Mesendoderm (in vitro differentiated cells): ENCODE data around the gene WDR82.
A peak's percentile ranks its signal among the peaks of the same experiment; 100 is the strongest.
"Not testable (repeated sequence)": the region's sequence is repeated elsewhere in the genome, so short reads cannot be mapped to it uniquely, and the experiment has no call there.

ENCODE experiments used
- DNase-seq: peaks from one replicate; pipeline ENCODE4 v3.0.0; 2013
- H2AK5ac ChIP-seq: 2 replicates; pipeline ENCODE4 v1.6.1; 2013; ENCODE audit warnings: low read length, inconsistent platforms
- H2BK120ac ChIP-seq: 2 replicates; pipeline ENCODE4 v1.6.1; 2013; ENCODE audit warnings: low read depth, mild to moderate bottlenecking, low read length, moderate library complexity, mixed read lengths
- H2BK15ac ChIP-seq: replicated peaks from 2 replicates; pipeline ENCODE4 v1.6.1; 2013; ENCODE audit warnings: low read depth, mild to moderate bottlenecking, moderate library complexity
- H2BK5ac ChIP-seq: 2 replicates; pipeline ENCODE4 v1.6.1; 2013; ENCODE audit warnings: low read length, inconsistent platforms
- H3K18ac ChIP-seq: 2 replicates; pipeline ENCODE4 v1.6.1; 2013; ENCODE audit warnings: mild to moderate bottlenecking, low read length, mixed read lengths
- H3K23ac ChIP-seq: one replicate; pipeline ENCODE4 v1.6.1; 2013; ENCODE audit warnings: low read length
- H3K27ac ChIP-seq: 2 replicates; pipeline ENCODE4 v1.5.1; 2013; ENCODE audit warnings: low read depth, mild to moderate bottlenecking, inconsistent platforms, low read length, moderate library complexity
- H3K27me3 ChIP-seq: 2 replicates; pipeline ENCODE4 v1.6.1; 2013; ENCODE audit warnings: low read length, control low read depth, mild to moderate bottlenecking, inconsistent platforms; ENCODE audit not compliant: insufficient read depth, poor library complexity
- H3K36me3 ChIP-seq: 2 replicates; pipeline ENCODE4 v1.6.1; 2013; ENCODE audit warnings: low read length, inconsistent platforms; ENCODE audit not compliant: control insufficient read depth, insufficient read depth
- H3K4ac ChIP-seq: one replicate; pipeline ENCODE4 v1.6.1; 2013; ENCODE audit warnings: low read depth, mild to moderate bottlenecking, low read length, moderate library complexity
- H3K4me1 ChIP-seq: 2 replicates; pipeline ENCODE4 v1.6.1; 2013; ENCODE audit warnings: low read depth, low read length, inconsistent platforms; ENCODE audit not compliant: control insufficient read depth
- H3K4me2 ChIP-seq: 2 replicates; pipeline ENCODE4 v1.6.1; 2013; ENCODE audit warnings: low read length
- H3K4me3 ChIP-seq: 2 replicates; pipeline ENCODE4 v1.5.1; 2013; ENCODE audit warnings: mild to moderate bottlenecking, low read length
- H3K56ac ChIP-seq: one replicate; pipeline ENCODE4 v1.6.1; 2013; ENCODE audit warnings: low read length
- H3K79me1 ChIP-seq: 2 replicates; pipeline ENCODE4 v1.6.1; 2013; ENCODE audit warnings: low read length, inconsistent platforms
- H3K79me2 ChIP-seq: 2 replicates; pipeline ENCODE4 v1.6.1; 2013; ENCODE audit warnings: mild to moderate bottlenecking, low read length; ENCODE audit not compliant: control insufficient read depth, insufficient read depth
- H3K9ac ChIP-seq: 2 replicates; pipeline ENCODE4 v1.6.1; 2013; ENCODE audit warnings: low read length, inconsistent platforms
- H4K5ac ChIP-seq: one replicate; pipeline ENCODE4 v1.6.1; 2013; ENCODE audit warnings: low read length
- H4K8ac ChIP-seq: one replicate; pipeline ENCODE4 v1.6.1; 2013; ENCODE audit warnings: low read depth, mild to moderate bottlenecking, control low read depth, low read length, moderate library complexity
- WGBS: extraction: QIAGEN DNeasy Blood & Tissue Kit; methylation state at CpG from one replicate; pipeline ENCODE4 v1.1.7; 2013; ENCODE audit warnings: low lambda C conversion rate, missing lambda C conversion rate; ENCODE audit not compliant: insufficient coverage; ENCODE audit errors: extremely low coverage; 5-methylcytosine and 5-hydroxymethylcytosine counted together

Gene WDR82

DNA sequence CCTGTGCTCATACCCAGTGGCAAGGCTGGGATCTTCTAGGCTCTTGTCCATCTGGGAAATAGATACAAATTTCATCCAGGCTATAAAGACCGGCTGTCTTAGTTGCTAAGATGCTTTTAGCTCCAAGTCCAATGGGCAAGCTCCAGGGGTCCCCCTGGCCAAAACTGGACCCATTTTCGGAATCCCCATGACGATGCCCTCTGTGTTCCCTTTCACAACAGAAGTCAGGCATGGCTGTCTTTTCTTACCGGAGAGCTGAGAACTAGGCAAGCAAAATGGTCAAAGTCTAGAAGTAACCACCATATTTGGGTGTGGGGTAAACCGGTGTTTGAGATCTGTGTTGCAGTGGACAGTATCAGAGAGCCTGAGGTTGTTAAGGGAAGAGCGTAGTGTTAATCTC is 10.2 kb upstream of the WDR82 start:
- DNase-seq = no peak
- WGBS = no CpG with 5 or more reads among the region's 6 CpGs

GRCh38 chr3:52286777-52287110 is 8.3 kb upstream of the WDR82 start:
- peaks cover 4% of the 10 kb centered on the region for H3K4me1 ChIP-seq
- H4K5ac ChIP-seq = no peak overlapping the region
- peak overlapping the region; percentile 35 for H3K23ac ChIP-seq
- no peak overlapping the region for H3K4ac ChIP-seq
- peak overlapping the region; percentile 83 for H3K9ac ChIP-seq
- peak overlapping the region; percentile 88 for H3K4me2 ChIP-seq
- H2BK120ac ChIP-seq = no peak overlapping the region
- DNase-seq = no peak
- H3K36me3 ChIP-seq = no peaks in the 10 kb centered on the region
- no peak overlapping the region for H3K27ac ChIP-seq
- no peaks in the 10 kb centered on the region for H3K27me3 ChIP-seq
- no peaks in the 10 kb centered on the region for H3K79me2 ChIP-seq
- H2BK15ac ChIP-seq = no peak overlapping the region
- no peak overlapping the region for H4K8ac ChIP-seq
- WGBS = no CpG with 5 or more reads among the region's 8 CpGs
- H3K56ac ChIP-seq = peak overlapping the region; percentile 94
- peak overlapping the region; percentile 65 for H3K4me3 ChIP-seq
- peaks cover 2% of the 10 kb centered on the region for H3K79me1 ChIP-seq
- H2AK5ac ChIP-seq = peak overlapping the region; percentile 84
- H3K18ac ChIP-seq = no peak overlapping the region
- H2BK5ac ChIP-seq = no peak overlapping the region

More for the DNA sequence above, 10.2 kb upstream of the WDR82 start:
- Histone ChIP-seq H3K23ac (no peak overlapping the region), H3K27me3 (no peaks in the 10 kb centered on the region), H3K4me1 (peaks cover 4% of the 10 kb centered on the region), H3K79me1 (peaks cover 2% of the 10 kb centered on the region), H3K9ac (no peak overlapping the region), H3K4me2 (no peak overlapping the region), H2AK5ac (peak overlapping the region; percentile 6), H3K27ac (no peak overlapping the region), H3K4ac (no peak overlapping the region), H2BK120ac (no peak overlapping the region), H4K8ac (no peak overlapping the region), H3K56ac (peak overlapping the region; percentile 18), H2BK5ac (no peak overlapping the region), H2BK15ac (no peak overlapping the region), H3K79me2 (no peaks in the 10 kb centered on the region), H4K5ac (no peak overlapping the region), H3K18ac (no peak overlapping the region), H3K36me3 (no peaks in the 10 kb centered on the region), H3K4me3 (no peak overlapping the region)

- H2BK120ac ChIP-seq, H2AK5ac ChIP-seq, H3K23ac ChIP-seq, H3K4me2 ChIP-seq, H2BK5ac ChIP-seq, H3K18ac ChIP-seq, H4K5ac ChIP-seq, H3K56ac ChIP-seq, H3K4ac ChIP-seq, H2BK15ac ChIP-seq, H4K8ac ChIP-seq, H3K9ac ChIP-seq, H3K36me3 ChIP-seq, H3K79me1 ChIP-seq, H3K4me3 ChIP-seq, H3K27ac ChIP-seq, H3K79me2 ChIP-seq, H3K27me3 ChIP-seq, DNase-seq, H3K4me1 ChIP-seq: not testable (repeated sequence)
- WGBS = no CpG with 5 or more reads among the region's 4 CpGs
Observed at GRCh38 chr3:52284051-52284450, 5.6 kb upstream of the WDR82 start.

- DNase-seq = no peak
- Histone ChIP-seq H2BK15ac (no peak overlapping the region), H3K18ac (no peak overlapping the region), H3K4me1 (peaks cover 4% of the 10 kb centered on the region), H3K23ac (no peak overlapping the region), H4K5ac (no peak overlapping the region), H2AK5ac (no peak overlapping the region), H3K36me3 (no peaks in the 10 kb centered on the region), H3K79me2 (no peaks in the 10 kb centered on the region), H3K56ac (no peak overlapping the region), H3K4ac (no peak overlapping the region), H3K9ac (no peak overlapping the region), H2BK120ac (no peak overlapping the region), H3K27me3 (no peaks in the 10 kb centered on the region), H3K27ac (no peak overlapping the region), H3K4me3 (no peak overlapping the region), H4K8ac (no peak overlapping the region), H2BK5ac (no peak overlapping the region), H3K4me2 (no peak overlapping the region), H3K79me1 (peaks cover 2% of the 10 kb centered on the region)
- WGBS = no CpG with 5 or more reads among the region's 1 CpG
Observed at GRCh38 chr3:52283306-52283705, 4.9 kb upstream of the WDR82 start.

DNA sequence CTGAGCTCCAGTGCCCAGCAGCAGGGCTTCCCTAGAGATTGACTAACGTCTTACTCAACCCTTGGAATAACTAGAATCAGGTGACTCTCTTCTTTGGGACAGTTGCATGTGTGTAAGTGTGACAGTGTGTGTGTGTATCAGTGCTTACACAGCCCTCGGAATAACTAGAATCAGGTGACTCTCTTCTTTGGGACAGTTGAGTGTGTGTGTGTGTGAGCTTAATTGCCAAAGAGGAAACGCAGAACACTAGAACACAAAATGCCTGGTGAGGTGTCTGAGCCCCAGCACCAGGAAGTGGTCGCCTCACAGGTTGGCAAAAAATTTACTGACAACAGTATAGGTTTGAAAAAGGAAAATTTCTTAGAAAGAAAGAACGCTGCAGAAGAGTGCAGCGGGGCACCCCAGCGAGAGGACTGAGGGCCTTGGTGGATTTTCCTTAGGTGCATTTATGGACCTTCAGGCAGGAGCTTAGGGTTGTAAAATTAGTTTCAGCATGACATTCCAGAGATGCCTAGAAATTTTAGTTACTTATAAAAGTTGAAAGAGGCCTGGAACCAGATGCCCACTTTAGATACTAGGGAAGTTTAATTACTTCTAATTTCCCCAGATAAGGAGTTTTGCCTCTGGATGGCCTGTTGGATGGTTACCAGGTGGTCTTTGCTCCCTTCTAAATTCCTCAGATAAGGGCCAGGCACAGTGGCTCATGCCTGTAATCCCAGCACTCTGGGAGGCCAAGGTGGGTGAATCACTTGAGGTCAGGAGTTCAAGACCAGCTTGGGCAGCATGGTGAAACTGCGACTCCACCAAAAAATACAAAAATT is 3.7 kb upstream of the WDR82 start:
- H3K18ac ChIP-seq = no peak overlapping the region
- H2BK5ac ChIP-seq = no peak overlapping the region
- no peak overlapping the region for H2BK120ac ChIP-seq
- H3K9ac ChIP-seq = no peak overlapping the region
- WGBS = no CpG with 5 or more reads among the region's 8 CpGs
- H3K4me3 ChIP-seq = no peak overlapping the region
- no peaks in the 10 kb centered on the region for H3K27me3 ChIP-seq
- no peak overlapping the region for H3K4me2 ChIP-seq
- H3K79me1 ChIP-seq = peaks cover 3% of the 10 kb centered on the region
- H3K27ac ChIP-seq = no peak overlapping the region
- no peak overlapping the region for H3K23ac ChIP-seq
- H4K8ac ChIP-seq = no peak overlapping the region
- peaks cover 4% of the 10 kb centered on the region for H3K4me1 ChIP-seq
- no peak overlapping the region for H3K56ac ChIP-seq
- H2BK15ac ChIP-seq = no peak overlapping the region
- H2AK5ac ChIP-seq = no peak overlapping the region
- H3K79me2 ChIP-seq = peaks cover 10% of the 10 kb centered on the region
- DNase-seq = peak; percentile 68
- no peak overlapping the region for H3K4ac ChIP-seq
- no peaks in the 10 kb centered on the region for H3K36me3 ChIP-seq
- H4K5ac ChIP-seq = no peak overlapping the region

- Histone ChIP-seq H3K4me2 (no peak overlapping the region), H3K27ac (no peak overlapping the region), H3K4ac (no peak overlapping the region), H3K9ac (no peak overlapping the region), H2AK5ac (no peak overlapping the region), H2BK5ac (no peak overlapping the region), H4K5ac (no peak overlapping the region), H4K8ac (no peak overlapping the region), H3K79me2 (peaks cover 30% of the 10 kb centered on the region), H3K79me1 (peaks cover 2% of the 10 kb centered on the region), H3K36me3 (no peaks in the 10 kb centered on the region), H3K56ac (no peak overlapping the region), H3K4me3 (no peak overlapping the region), H2BK120ac (no peak overlapping the region), H2BK15ac (no peak overlapping the region), H3K18ac (no peak overlapping the region), H3K23ac (no peak overlapping the region), H3K4me1 (peaks cover 3% of the 10 kb centered on the region), H3K27me3 (no peaks in the 10 kb centered on the region)
- WGBS = no CpG with 5 or more reads among the region's 6 CpGs
- no peak for DNase-seq
Observed at GRCh38 chr3:52280050-52280461, 1.6 kb upstream of the WDR82 start.
